Fibroblast of skin of left quadriceps (primary cell): ENCODE results near the gene MYADML2.
"Not testable (repeated sequence)": the region's sequence is repeated elsewhere in the genome, so short reads cannot be mapped to it uniquely, and the experiment has no call there.

Experiments
- DNase-seq, 2 experiments: peaks; one replicate each; pipeline ENCODE4 v3.0.0-alpha.2; 2013; ENCODE audit warnings: low read depth in 2 of 2

MYADML2 gene

GRCh38 chr17:81947189-81947588 lies at the start of gene MYADML2:
Gene MYADML2 (minus strand): TSS chr17:81947233. CDS start chr17:81941741, 5,492 bp downstream.
- no peak for DNase-seq

DNA sequence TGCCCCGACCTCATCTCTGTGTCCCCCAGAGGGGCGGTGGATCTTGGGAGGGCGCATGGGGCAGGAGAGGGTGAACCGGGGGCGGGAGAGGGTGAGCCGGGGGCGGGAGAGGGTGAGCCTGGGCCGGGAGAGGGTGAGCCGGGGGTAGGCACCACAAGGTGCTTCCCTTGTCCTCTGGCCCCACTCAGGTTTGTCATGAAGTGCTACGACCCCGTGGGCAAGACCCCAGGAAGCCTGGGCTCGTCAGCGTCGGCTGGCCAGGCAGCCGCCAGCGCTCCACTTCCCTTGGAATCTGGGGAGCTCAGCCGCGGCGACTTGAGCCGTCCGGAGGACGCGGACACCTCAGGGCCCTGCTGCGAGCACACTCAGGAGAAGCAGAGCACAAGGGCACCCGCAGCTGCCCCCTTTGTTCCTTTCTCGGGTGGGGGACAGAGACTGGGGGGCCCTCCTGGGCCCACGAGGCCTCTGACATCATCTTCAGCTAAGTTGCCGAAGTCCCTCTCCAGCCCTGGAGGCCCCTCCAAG lies 49.3 kb upstream of the MYADML2 start:
- no peak for DNase-seq

- no peak for DNase-seq
Measured at GRCh38 chr17:81995463-81996231, 48.6 kb upstream of the MYADML2 start.

DNA sequence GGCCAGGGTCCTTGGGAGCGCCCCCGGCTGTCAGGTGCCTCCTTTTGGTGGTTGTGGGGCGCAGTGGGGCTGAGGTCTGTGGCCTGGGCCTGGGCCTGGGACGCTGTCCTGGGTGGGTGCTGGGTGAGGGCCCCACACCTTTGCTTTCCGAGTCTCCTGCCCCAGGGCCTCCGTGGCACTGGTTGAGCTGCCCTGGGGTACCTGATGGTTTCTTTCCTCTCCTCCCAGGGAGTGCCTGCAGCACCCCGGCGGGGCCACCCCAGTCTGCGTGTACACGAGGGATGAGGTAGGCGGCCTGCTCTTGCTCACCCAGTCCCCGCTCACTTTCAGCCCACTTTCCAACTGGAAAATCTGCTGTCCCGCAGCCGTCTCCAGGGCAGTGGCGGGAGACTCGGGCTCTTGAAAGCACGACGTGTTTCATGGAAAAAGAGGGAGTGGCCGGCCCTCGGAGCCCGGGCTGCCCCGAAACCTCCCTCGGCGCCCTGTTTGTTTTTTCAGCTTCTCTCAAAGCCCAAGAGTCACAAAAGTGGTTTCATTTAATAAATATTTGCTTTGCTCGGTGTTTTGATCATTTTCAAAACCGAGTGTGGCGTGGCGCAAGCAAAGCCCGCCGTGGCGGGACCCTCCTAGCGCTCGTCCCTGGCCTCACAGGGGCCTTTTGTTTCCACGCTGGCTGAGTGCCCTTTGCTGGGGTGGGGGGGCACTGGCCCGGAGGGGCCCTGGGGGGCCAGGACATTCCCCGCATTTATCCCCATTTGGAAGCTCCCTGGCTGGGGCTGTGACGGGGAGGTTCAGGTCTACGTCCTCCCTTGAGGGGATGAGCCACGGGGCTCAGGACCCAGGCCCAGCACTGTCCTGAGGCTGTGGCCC lies 47.8 kb upstream of the MYADML2 start:
- no peak for DNase-seq

DNA sequence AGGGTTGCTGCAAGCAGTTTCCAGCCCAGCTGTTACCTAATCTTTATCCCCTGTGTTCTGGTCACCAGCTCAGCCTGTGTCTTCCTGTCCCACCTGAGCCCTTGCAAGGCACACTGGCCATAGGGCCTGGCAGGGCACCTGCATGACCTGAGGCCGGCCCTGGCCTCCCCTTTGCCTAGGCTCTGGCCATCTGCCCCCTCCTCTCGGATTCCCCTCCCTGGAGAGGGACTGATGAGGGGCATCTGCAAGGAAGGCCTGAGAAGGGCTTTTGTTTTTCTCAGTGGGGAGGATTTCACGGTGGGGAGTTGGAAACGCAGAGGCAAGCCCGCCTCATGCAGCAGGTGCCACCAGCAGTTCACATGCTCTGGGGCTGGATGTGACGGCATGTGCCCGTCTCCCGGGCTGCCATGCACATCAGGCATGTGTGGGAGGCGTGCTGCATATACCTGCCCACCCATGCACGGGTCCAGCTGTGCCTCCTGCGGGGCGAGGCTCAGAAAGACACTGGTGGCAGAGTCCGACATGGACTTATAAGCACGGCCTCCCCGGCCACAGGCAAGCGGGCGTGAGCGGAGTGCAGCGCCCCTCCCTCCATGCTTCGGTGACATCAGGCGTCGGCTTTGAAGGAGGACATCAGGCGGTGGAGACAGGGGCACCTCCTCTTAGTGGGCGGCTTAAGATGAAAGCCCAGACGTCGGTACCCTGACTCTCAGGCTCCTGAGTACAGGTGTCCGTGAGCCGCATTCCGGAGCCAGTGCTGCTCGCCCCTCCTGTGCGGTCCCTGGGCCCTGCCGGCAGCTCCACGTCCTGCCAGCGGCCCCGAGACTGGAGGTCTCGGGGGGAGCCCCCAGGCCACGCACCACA lies 46.9 kb upstream of the MYADML2 start:
- DNase-seq = no peak

DNA sequence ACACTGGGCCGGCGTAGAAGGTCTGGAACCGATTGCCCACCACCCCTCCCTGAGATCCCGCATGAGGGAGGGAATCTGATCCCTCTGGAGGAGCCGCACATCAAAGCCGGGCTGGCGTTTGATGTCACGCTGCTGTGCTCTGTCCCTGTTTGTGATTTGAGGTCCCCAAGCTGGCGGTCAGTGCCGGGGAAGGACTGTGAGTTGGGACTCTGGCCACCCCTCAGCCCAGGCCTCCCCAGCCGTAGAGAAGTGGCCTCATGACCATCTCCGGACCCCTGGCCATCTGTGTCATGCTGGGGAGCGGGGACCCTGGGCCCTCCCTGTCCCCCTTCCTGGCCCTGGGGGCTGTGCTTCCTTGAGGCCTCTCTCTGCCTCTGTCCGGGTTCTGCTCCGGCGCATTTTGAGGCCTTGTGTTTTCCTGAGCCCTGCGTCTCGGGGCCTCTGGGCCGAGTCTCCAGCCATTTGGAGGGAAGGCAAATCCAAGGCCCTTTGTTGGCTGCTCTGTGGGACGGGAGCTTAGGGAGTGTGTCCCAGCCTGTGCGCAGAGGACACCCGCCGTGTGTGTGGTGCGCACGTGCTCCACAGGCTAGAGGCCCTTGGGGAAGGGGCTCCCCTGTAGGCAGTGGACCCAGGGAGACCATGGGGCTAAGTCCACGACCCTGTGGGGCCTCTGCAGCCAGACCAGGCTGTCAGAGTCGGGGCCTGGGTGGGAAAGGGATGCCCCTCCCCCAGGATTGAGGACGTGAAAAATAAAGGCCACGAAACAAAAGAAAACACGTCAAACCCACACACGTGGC lies 45.5 kb upstream of the MYADML2 start:
- no peak for DNase-seq

- peak in 1 of 2 experiments; percentile 4 for DNase-seq
Measured at GRCh38 chr17:81991684-81992305, 44.8 kb upstream of the MYADML2 start.

DNA sequence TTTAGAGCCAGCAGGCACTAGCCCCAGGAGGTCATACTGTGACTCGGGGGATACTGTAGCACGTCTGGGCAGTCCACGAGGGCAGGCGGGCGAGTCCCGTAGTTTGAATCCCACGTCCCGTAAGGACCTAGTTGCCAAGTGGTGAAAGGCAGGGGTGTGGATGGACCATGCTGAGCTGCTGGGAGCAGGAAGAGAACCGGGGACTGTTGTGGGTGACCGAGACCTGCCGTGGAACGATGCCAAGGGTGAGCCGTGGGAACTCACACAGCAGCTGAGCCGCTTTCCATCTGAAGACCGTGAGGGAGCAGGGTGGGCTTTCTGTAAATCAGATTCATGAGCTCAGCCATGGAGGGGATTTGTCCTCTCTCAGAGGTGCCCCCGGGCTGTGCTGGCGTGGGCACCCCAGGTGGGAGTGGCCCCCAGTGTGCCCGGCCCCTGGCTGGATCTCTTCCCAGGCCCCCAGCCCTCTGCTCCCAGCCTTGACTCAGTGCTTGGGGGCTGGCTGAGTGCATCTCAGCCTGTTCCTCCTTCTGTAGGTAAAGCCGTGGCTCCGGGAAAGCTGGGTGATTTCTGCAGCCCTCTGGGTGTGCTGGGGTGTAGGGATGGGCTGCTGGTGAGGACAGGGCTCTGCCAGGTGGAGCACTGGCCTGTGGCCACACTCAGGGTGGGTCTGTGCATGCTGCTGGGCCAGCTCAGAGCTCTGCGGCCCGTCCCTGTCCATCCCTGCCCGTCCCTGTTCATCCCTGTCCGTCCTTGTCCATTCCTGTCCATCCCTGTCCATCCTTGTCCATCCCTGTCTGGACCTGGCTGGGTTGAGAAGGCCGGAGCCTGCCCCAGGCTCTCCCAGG lies 44.0 kb upstream of the MYADML2 start:
- no peak for DNase-seq

GRCh38 chr17:81987161-81987770 lies 40.2 kb upstream of the MYADML2 start:
- DNase-seq = no peak

DNA sequence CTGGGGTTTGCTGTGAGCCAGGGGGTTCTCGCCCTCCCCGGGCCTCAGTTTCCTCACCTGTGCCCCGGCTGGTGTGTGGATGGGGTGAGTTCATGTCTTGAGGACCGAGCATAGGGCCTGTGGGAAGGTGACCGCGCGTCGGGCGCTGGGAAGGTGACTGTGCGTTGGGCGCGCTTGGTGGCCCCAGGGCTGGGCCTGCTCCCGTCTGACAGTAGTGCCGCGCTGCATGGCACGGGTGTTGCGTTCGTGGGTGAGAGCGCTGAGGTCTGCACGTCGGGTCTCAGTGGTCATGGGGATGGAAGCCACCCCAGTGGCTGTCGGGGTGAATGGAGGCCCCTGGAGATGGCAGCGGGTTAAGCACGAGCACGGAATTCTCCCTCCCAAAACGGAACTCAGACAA lies 39.6 kb upstream of the MYADML2 start:
- DNase-seq = no peak

GRCh38 chr17:81984773-81985410 lies 37.9 kb upstream of the MYADML2 start:
- no peak for DNase-seq

DNA sequence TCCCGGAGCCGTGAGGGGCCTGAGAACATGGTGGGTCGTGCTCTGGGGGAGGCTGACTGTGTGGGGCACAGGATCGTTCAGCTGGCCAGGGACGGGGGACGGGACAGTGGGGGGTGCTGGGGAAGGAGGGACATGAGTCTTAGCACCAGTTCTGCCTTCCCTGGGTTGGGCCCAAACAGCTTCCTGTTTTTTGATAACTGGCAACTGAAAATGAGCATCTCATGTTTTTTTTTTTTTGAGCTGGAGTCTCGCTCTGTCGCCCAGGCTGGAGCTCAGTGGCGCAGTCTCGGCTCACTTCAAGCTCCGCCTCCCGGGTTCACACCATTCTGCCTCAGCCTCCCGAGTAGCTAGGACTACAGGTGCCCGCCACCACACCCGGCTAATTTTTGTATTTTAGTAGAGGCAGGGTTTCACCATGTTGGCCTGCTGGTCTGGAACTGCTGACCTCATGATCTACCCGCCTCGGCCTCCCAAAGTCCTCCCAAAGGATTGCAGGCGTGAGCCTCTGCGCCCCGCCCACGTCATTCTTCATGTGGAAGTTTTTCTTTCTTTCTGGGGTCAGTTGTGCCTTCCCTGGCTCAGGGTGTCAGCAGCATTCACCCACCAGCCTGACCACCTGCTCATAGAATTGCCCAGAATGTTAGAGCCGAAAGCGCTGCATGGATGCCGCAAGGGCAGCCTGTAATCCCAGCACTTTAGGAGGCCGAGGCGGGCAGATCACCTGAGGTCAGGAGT lies 36.8 kb upstream of the MYADML2 start:
- no peak for DNase-seq

DNA sequence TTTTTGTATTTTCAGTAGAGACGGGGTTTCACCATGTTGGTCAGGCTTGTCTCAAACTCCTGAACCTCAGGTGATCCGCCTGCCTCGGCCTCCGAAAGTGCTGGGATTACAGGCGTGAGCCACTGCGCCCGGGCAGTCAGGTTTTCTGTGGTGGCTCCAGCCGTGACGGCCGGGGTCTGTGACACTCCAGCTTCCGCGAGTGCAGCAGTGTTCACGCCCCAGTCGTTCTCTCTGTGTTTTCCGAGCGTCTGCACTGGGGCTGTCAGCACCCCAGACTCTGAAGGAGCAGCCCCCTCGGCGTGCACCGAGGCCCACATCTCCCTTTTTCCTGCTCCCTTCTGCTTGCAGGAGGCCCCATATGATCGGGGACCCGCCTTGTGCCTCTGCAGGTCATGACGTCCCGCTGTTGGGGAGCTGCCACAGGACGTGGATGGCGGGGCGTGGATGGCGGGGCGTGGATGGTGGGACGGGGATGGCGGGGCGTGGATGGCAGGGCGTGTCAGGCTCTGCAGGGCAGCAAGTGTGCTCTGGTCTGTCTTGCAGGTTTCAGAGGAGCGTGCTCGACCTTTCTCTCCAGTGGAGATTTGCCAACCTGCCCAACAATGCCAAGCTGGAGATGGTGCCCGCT lies 36.1 kb upstream of the MYADML2 start:
- DNase-seq = no peak

DNA sequence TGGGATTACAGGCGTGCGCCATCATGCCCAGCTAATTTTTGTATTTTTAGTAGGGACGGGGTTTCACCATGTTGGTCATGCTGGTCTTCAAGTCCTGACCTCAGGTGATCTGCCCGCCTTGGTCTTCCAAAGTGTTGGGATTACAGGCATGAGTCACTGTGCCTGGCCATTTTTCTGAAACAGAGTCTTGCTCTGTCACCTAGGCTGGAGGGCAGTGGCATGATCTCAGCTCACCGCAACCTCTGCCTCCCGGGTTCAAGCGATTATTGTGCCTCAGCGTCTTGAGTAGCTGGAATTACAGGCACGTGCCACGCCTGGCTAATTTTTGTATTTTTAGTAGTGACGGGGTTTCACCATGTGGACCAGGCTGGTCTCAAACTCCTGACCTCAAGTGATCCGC lies 34.5 kb upstream of the MYADML2 start:
- DNase-seq = not testable (repeated sequence)

DNA sequence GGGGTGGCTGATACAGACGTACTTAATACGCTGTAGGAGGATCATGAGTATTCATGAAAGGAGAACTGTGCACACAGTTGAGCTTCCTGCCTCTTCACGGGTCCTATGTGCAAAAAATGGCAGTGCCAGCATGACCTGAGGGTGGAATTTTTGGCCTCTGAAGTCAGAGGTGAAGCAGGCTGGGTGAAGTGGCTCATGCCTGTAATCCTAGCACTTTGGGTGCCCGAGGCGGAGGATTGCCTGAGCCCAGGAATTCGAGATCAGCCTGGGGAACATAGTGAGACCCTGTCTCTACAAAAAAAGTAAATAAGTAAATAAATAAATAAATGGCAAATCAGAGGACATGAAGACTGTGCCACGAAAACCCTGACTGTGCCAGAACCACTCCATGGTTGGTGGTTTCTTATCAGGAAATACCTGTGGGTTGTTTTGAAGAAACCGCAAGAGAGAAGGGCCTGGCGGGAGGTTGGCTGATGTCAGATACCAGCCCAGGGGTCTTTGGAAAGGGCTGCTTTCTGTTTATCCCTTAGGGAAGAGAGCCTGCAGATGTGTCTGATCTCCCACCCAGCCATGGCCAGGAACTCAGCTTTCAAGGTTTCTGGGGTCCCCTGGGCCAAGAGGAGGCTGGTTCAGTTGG lies 33.8 kb upstream of the MYADML2 start:
- no peak for DNase-seq

- DNase-seq = no peak
Measured at GRCh38 chr17:81980122-81980521, 33.1 kb upstream of the MYADML2 start.
